Upper lobe of right lung (tissue), 1 donor: Measurements from ENCODE around the gene RBKS. TPM values are rescaled to one million over a fixed set of nuclear protein-coding genes. Genes with fewer than 3 reads are reported as not detected.

Experiments used
- ATAC-seq: fragments of 200-7000 bp; cut with Tn5 transposase; one replicate; pipeline ENCODE4 v1.9.1; 2020; ENCODE audit warnings: mild to moderate bottlenecking, moderate library complexity
- DNase-seq: peaks from one replicate; pipeline ENCODE4 v3.0.0-alpha.2; 2020
- H3K27ac ChIP-seq: fragments of 200-600 bp; one replicate; pipeline ENCODE4 v1.8.0; 2022
- H3K27me3 ChIP-seq: fragments of 200-600 bp; one replicate; pipeline ENCODE4 v1.8.0; 2022; ENCODE audit warnings: mild to moderate bottlenecking
- H3K36me3 ChIP-seq: fragments of 200-600 bp; one replicate; pipeline ENCODE4 v1.8.0; 2022
- H3K4me1 ChIP-seq: fragments of 200-600 bp; one replicate; pipeline ENCODE4 v1.8.0; 2022
- H3K4me3 ChIP-seq: fragments of 200-600 bp; one replicate; pipeline ENCODE4 v1.8.0; 2022; ENCODE audit warnings: mild to moderate bottlenecking
- H3K9me3 ChIP-seq: fragments of 200-600 bp; one replicate; pipeline ENCODE4 v1.8.0; 2022
- intact Hi-C: fragments of 100-400 bp; cut with DNase I; formaldehyde crosslinking; loops from one replicate; pipeline ENCODE4 v1.11.0; 2022
- total RNA-seq: library from RNA; stranded (reverse); fragmentation: NEBNext Ultra II Directional; extraction: Animal tissue kit (Norgen Biotek cat#: 25700); gene quantifications from one replicate; pipeline ENCODE4 v1.2.1, GENCODE V29; 2021
- TF ChIP-seq, protein P1 (sequence below): fragments of 200-600 bp; IDR thresholded peaks from one replicate; pipeline ENCODE4 v1.8.0; 2022; ENCODE audit warnings: antibody characterized with exemption
- donor health status: DM: no; HTN: yes; CAD: no; lungs with severe emphysema.

The RBKS gene
- total RNA-seq, 1 donor from 2014 or later, result 1.9 TPM

DNA sequence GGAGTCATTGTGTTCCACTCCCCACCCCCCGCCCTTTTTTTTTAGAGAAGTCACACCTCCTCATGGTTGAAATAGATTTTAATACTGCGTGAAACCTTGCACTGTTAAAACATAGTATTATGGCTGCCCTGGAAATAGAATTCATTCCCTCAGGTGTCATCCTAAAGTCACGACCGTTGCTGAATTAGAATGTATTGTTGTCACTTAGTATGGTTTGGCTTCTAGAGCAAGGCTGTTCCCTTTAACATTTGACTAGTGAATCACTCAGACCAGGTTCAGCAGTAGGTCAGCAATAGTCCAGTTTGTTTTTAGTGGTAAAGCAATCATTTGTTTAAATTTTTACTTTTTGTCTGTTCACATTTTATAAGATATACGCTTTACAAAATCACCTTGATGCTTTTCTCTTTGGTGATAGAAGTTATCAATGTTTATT lies 1.5 kb upstream of the RBKS start:
- intact Hi-C loops, result no loop called here
- Histone ChIP-seq H3K4me1 (peaks cover 26% of the 10 kb centered on the region), H3K4me3 (peak overlapping the region; percentile 79), H3K27me3 (no peaks in the 10 kb centered on the region), H3K36me3 (peaks cover 7% of the 10 kb centered on the region), H3K27ac (peak overlapping the region; percentile 96), H3K9me3 (no peaks in the 10 kb centered on the region)
- no peak for ATAC-seq
- TF ChIP-seq, protein P1, sequence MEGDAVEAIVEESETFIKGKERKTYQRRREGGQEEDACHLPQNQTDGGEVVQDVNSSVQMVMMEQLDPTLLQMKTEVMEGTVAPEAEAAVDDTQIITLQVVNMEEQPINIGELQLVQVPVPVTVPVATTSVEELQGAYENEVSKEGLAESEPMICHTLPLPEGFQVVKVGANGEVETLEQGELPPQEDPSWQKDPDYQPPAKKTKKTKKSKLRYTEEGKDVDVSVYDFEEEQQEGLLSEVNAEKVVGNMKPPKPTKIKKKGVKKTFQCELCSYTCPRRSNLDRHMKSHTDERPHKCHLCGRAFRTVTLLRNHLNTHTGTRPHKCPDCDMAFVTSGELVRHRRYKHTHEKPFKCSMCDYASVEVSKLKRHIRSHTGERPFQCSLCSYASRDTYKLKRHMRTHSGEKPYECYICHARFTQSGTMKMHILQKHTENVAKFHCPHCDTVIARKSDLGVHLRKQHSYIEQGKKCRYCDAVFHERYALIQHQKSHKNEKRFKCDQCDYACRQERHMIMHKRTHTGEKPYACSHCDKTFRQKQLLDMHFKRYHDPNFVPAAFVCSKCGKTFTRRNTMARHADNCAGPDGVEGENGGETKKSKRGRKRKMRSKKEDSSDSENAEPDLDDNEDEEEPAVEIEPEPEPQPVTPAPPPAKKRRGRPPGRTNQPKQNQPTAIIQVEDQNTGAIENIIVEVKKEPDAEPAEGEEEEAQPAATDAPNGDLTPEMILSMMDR, result no peak
- DNase-seq, result no peak

DNA sequence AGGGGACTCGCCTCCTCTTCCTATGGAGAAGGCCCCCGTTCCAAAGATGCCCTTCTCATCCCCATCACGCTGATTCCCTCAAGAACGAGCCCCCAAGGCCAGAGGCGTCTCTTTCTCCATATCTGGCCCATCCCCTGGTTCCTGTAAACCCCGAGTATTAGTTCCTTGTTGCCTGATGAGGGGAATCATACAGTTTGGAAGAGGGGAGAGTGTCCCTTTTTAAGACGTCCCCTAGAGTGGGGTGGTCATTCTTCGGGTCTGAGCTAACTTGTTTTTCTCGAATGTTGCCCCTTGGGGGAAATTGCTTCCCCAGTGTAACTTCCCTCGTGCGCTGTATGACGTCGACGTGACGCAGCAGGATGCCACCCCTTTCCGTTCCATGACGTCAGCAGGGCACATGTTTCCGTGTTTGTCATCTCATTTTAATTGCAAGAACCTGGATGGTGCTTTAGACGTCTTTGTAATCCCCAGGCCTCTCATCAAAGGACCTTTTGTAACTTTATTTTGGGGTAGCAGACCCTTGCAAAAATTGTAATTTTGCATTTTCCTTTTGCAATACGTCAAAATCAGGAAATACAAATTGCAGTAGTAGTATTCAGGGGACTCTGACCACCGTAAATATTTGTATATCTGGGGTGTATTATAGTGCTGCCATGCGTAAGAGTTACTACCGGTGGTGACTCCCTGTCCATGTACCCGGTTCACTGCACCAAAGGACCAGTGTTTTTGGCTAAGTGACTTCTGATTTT lies 911 bp upstream of the RBKS start:
- Histone ChIP-seq H3K4me3 (peak overlapping the region; percentile 79), H3K9me3 (no peaks in the 10 kb centered on the region), H3K36me3 (peaks cover 1% of the 10 kb centered on the region), H3K27ac (peak overlapping the region; percentile 96), H3K27me3 (no peaks in the 10 kb centered on the region), H3K4me1 (peaks cover 26% of the 10 kb centered on the region)
- ATAC-seq (peak; percentile 18), DNase-seq (peak; percentile 89)
- TF ChIP-seq, protein P1, result no peak
- intact Hi-C loops, result no loop called here

- no peak for ATAC-seq
- no peak for DNase-seq
Measured at GRCh38 chr2:27889774-27890145, 427 bp downstream of the RBKS start.

GRCh38 chr2:27888790-27889189 lies 1.4 kb downstream of the RBKS start:
- intact Hi-C loops, result no loop called here
- Histone ChIP-seq H3K36me3 (no peaks in the 10 kb centered on the region), H3K27me3 (no peaks in the 10 kb centered on the region), H3K9me3 (no peaks in the 10 kb centered on the region), H3K27ac (no peak overlapping the region), H3K4me3 (no peak overlapping the region), H3K4me1 (peaks cover 26% of the 10 kb centered on the region)
- DNase-seq (no peak), ATAC-seq (no peak)
- TF ChIP-seq, protein P1, result no peak

More at GRCh38 chr2:27889774-27890145, 427 bp downstream of the RBKS start:
- Histone ChIP-seq H3K4me3 (peak overlapping the region; percentile 79), H3K27me3 (no peaks in the 10 kb centered on the region), H3K9me3 (no peaks in the 10 kb centered on the region), H3K36me3 (no peaks in the 10 kb centered on the region), H3K27ac (peak overlapping the region; percentile 96), H3K4me1 (peaks cover 26% of the 10 kb centered on the region)
- TF ChIP-seq, protein P1, result no peak
- intact Hi-C loops, result no loop called here

DNA sequence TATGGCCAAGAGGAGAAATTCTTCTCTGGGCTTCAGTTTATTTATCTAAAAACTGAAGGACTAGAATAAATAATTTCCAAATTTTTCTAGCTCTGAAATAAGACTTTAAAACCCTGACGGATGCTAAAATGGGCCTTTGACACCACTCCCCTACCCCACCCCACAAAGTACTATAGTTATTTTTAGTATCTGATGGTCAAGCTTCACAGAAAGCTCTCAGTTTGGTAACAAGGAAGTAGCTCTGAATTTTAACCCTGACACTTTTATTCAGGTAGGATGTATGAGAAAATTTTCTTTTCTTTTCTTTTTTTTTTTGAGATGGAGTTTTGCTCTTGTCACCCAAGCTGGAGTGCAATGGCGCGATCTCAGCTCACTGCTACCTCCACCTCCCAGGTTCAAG lies 2.4 kb downstream of the RBKS start:
- no peak overlapping the region for H3K27ac ChIP-seq
- H3K4me3 ChIP-seq, result no peak overlapping the region
- H3K4me1 ChIP-seq, result peaks cover 26% of the 10 kb centered on the region
- intact Hi-C loops, result no loop called here
- ATAC-seq (no peak), DNase-seq (no peak)
- TF ChIP-seq, protein P1, result no peak
- no peaks in the 10 kb centered on the region for H3K27me3 ChIP-seq
- no peaks in the 10 kb centered on the region for H3K9me3 ChIP-seq
- no peaks in the 10 kb centered on the region for H3K36me3 ChIP-seq
